ENCODE data around the gene ROPN1. TPM values are rescaled to one million over a fixed set of nuclear protein-coding genes. Genes with fewer than 3 reads are reported as not detected.
"Not testable (repeated sequence)": the region's sequence is repeated elsewhere in the genome, so short reads cannot be mapped to it uniquely, and the experiment has no call there.

ROPN1 gene
- polyA plus RNA-seq, 6 donors from 2014 or later: not detected

GRCh38 chr3:123980539-123980938, 11.4 kb downstream of the ROPN1 start:
- Mint-ChIP-seq H3K4me3 (no peak overlapping the region), H3K4me1 (peaks cover 0 to 6% (median 0%) of the 10 kb centered on the region in 3 donors), H3K9me3 (no peaks in the 10 kb centered on the region), H3K36me3 (no peaks in the 10 kb centered on the region), H3K27ac (no peak overlapping the region), H3K27me3 (peaks cover 29 to 40% (median 33%) of the 10 kb centered on the region in 3 donors)
- DNase-seq: no peak
- no peak for ATAC-seq (ENCODE audit: low read depth in 2 of 2)

- ATAC-seq (ENCODE audit: low read depth in 2 of 2): peak; percentile 77 to 90
- not testable (repeated sequence) for H3K27ac Mint-ChIP-seq, H3K4me1 Mint-ChIP-seq, H3K9me3 Mint-ChIP-seq, H3K36me3 Mint-ChIP-seq
- Mint-ChIP-seq H3K4me3 (peak overlapping the region in 2 of 8 donors; percentile 7 to 20), H3K27me3 (peaks cover 28 to 36% (median 31%) of the 10 kb centered on the region in 3 donors)
- peak; percentile 18 for DNase-seq
Measured at GRCh38 chr3:123979525-123980501, 12.1 kb downstream of the ROPN1 start.

- not testable (repeated sequence) for H3K9me3 Mint-ChIP-seq; DNase-seq; H3K36me3 Mint-ChIP-seq; ATAC-seq (ENCODE audit: low read depth in 2 of 2); H3K4me3 Mint-ChIP-seq; H3K4me1 Mint-ChIP-seq; H3K27ac Mint-ChIP-seq
- peaks cover 8 to 30% (median 25%) of the 10 kb centered on the region in 3 donors for H3K27me3 Mint-ChIP-seq
Measured at GRCh38 chr3:123976904-123977303, 15.0 kb downstream of the ROPN1 start.

- not testable (repeated sequence) for H3K9me3 Mint-ChIP-seq; H3K4me1 Mint-ChIP-seq; ATAC-seq (ENCODE audit: low read depth in 2 of 2); H3K4me3 Mint-ChIP-seq; DNase-seq; H3K27ac Mint-ChIP-seq; H3K36me3 Mint-ChIP-seq
- H3K27me3 Mint-ChIP-seq: peaks cover 11 to 31% (median 30%) of the 10 kb centered on the region in 3 donors
Measured at GRCh38 chr3:123976181-123976898, 15.6 kb downstream of the ROPN1 start.

GRCh38 chr3:123975030-123975429, 16.9 kb downstream of the ROPN1 start:
- not testable (repeated sequence) for H3K4me3 Mint-ChIP-seq; ATAC-seq (ENCODE audit: low read depth in 2 of 2); H3K9me3 Mint-ChIP-seq; H3K36me3 Mint-ChIP-seq; H3K27ac Mint-ChIP-seq; H3K4me1 Mint-ChIP-seq; DNase-seq
- H3K27me3 Mint-ChIP-seq: peaks cover 12 to 26% (median 24%) of the 10 kb centered on the region in 3 donors

GRCh38 chr3:123971406-123971805, 20.5 kb downstream of the ROPN1 start:
- peaks cover 0 to 10% (median 0%) of the 10 kb centered on the region in 7 donors for H3K9me3 Mint-ChIP-seq
- ATAC-seq (ENCODE audit: low read depth in 2 of 2) (no peak), DNase-seq (no peak)
- H3K27ac Mint-ChIP-seq: no peak overlapping the region
- no peaks in the 10 kb centered on the region for H3K4me1 Mint-ChIP-seq
- H3K27me3 Mint-ChIP-seq: peaks cover 12 to 39% (median 30%) of the 10 kb centered on the region in 3 donors
- H3K36me3 Mint-ChIP-seq: peaks cover 0 to 3% of the 10 kb centered on the region in 2 donors
- H3K4me3 Mint-ChIP-seq: no peak overlapping the region

GRCh38 chr3:123967260-123967659, 24.7 kb downstream of the ROPN1 start:
- not testable (repeated sequence) for ATAC-seq (ENCODE audit: low read depth in 2 of 2); DNase-seq; H3K27ac Mint-ChIP-seq; H3K9me3 Mint-ChIP-seq; H3K4me1 Mint-ChIP-seq; H3K36me3 Mint-ChIP-seq; H3K4me3 Mint-ChIP-seq
- peaks cover 24 to 37% (median 36%) of the 10 kb centered on the region in 3 donors for H3K27me3 Mint-ChIP-seq

GRCh38 chr3:123966799-123967198, 25.1 kb downstream of the ROPN1 start:
- H3K4me3 Mint-ChIP-seq, H3K36me3 Mint-ChIP-seq, H3K4me1 Mint-ChIP-seq, H3K9me3 Mint-ChIP-seq, DNase-seq, H3K27ac Mint-ChIP-seq: not testable (repeated sequence)
- ATAC-seq (ENCODE audit: low read depth in 2 of 2): peak; percentile 77 to 90
- H3K27me3 Mint-ChIP-seq: peaks cover 24 to 33% (median 32%) of the 10 kb centered on the region in 3 donors

- not testable (repeated sequence) for H3K27ac Mint-ChIP-seq; H3K36me3 Mint-ChIP-seq; H3K9me3 Mint-ChIP-seq; ATAC-seq (ENCODE audit: low read depth in 2 of 2); DNase-seq
- Mint-ChIP-seq H3K4me3 (peak overlapping the region in 1 of 8 donors; percentile 92), H3K4me1 (peaks cover 0 to 15% (median 6%) of the 10 kb centered on the region in 3 donors), H3K27me3 (peaks cover 17 to 23% (median 21%) of the 10 kb centered on the region in 3 donors)
Measured at GRCh38 chr3:123964793-123965192, 27.1 kb downstream of the ROPN1 start.

- Mint-ChIP-seq H3K27ac (peak overlapping the region in 5 of 6 donors; percentile 92 to 98 (median 96)), H3K4me1 (peaks cover 5 to 23% (median 18%) of the 10 kb centered on the region in 3 donors), H3K9me3 (no peaks in the 10 kb centered on the region), H3K36me3 (no peaks in the 10 kb centered on the region), H3K27me3 (peaks cover 8 to 13% (median 12%) of the 10 kb centered on the region in 3 donors), H3K4me3 (peak overlapping the region; percentile 92 to 99 (median 97))
- DNase-seq (no peak), ATAC-seq (ENCODE audit: low read depth in 2 of 2) (no peak)
Measured at GRCh38 chr3:123961508-123961856, 30.4 kb downstream of the ROPN1 start.

- DNase-seq (peak; percentile 56), ATAC-seq (ENCODE audit: low read depth in 2 of 2) (peak; percentile 84 to 85)
- Mint-ChIP-seq H3K36me3 (no peaks in the 10 kb centered on the region), H3K9me3 (no peaks in the 10 kb centered on the region), H3K27me3 (peaks cover 8 to 12% (median 10%) of the 10 kb centered on the region in 3 donors), H3K27ac (peak within 1 kb of the TSS; percentile 92 to 98 (median 96)), H3K4me3 (peak within 1 kb of the TSS; percentile 92 to 99 (median 97)), H3K4me1 (peaks cover 5 to 23% (median 18%) of the 10 kb centered on the region in 3 donors)
Measured at GRCh38 chr3:123960781-123961507, 31.0 kb downstream of the ROPN1 start, which contains the start of gene CCDC14. Gene CCDC14 (minus strand): TSS chr3:123961229. CDS start chr3:123961173, 56 bp downstream.

- no peak overlapping the region for H3K4me3 Mint-ChIP-seq
- DNase-seq (no peak), ATAC-seq (ENCODE audit: low read depth in 2 of 2) (no peak)
- H3K36me3 Mint-ChIP-seq: peaks cover 5 to 7% of the 10 kb centered on the region in 2 donors
- no peaks in the 10 kb centered on the region for H3K27me3 Mint-ChIP-seq
- H3K9me3 Mint-ChIP-seq: no peaks in the 10 kb centered on the region
- H3K4me1 Mint-ChIP-seq: peaks cover 8 to 12% (median 8%) of the 10 kb centered on the region in 3 donors
- no peak overlapping the region for H3K27ac Mint-ChIP-seq
Measured at GRCh38 chr3:123953735-123954134, 38.2 kb downstream of the ROPN1 start.

All from naive B cell (primary cell).